AG04450 (cell line): ENCODE results near the gene KIAA1328. TPM values are rescaled to one million over a fixed set of nuclear protein-coding genes. Genes with fewer than 3 reads are reported as not detected.

Experiments
- CTCF ChIA-PET: fragments of 300-600, 350-600 bp; formaldehyde crosslinking; extraction: SDS; loops from one replicate; lab custom pipeline; 2022; ENCODE audit warnings: antibody characterized with exemption, inconsistent platforms; lab: Charles Lee
- POLR2A ChIA-PET: fragments of 350-600 bp; formaldehyde crosslinking; extraction: SDS; loops from one replicate; lab custom pipeline; 2021; ENCODE audit warnings: antibody characterized with exemption, inconsistent platforms; lab: Yijun Ruan, JAX
- DNase-seq: peaks from one replicate; pipeline ENCODE4 v3.0.0-alpha.2; 2011; ENCODE audit warnings: low read depth, low spot score
- H3K27ac ChIP-seq: one replicate; pipeline ENCODE4 v1.5.1; 2012; ENCODE audit warnings: low read depth, low read length, control low read depth
- H3K27me3 ChIP-seq: one replicate; pipeline ENCODE4 v1.6.0; 2012; ENCODE audit warnings: low read length; ENCODE audit not compliant: control insufficient read depth, insufficient read depth
- H3K4me3 ChIP-seq: 2 replicates; pipeline ENCODE4 v1.5.1; 2011; ENCODE audit warnings: mild to moderate bottlenecking, low read depth, low read length, control low read depth
- H3K9me3 ChIP-seq: 2 replicates; pipeline ENCODE4 v1.5.1; 2012; ENCODE audit warnings: low read length; ENCODE audit not compliant: control insufficient read depth, insufficient read depth
- CTCF ChIP-seq: IDR thresholded peaks from 2 replicates; pipeline ENCODE4 v1.5.1; 2011; ENCODE audit warnings: low read depth, low read length, control low read depth, inconsistent platforms
- polyA plus RNA-seq: library from polyadenylated mRNA; depleted of rRNA; stranded (reverse); fragments of >200 nt; gene quantifications from 2 replicates; pipeline ENCODE4 v1.2.3, GENCODE V29; 2011

Gene KIAA1328
- polyA plus RNA-seq, 1 experiment: 3.9 TPM

- no peak overlapping the region for H3K4me3 ChIP-seq
- H3K9me3 ChIP-seq: no peaks in the 10 kb centered on the region
- H3K27me3 ChIP-seq: no peaks in the 10 kb centered on the region
- DNase-seq: no peak
- ChIA-PET CTCF (no interaction called here), POLR2A (no interaction called here)
- no peak overlapping the region for H3K27ac ChIP-seq
- no peak for TF ChIP-seq CTCF
These were observed 124.1 kb downstream of the KIAA1328 start for GRCh38 chr18:36953047-36953446.

- H3K9me3 ChIP-seq: no peaks in the 10 kb centered on the region
- POLR2A ChIA-PET: no interaction called here
- H3K27me3 ChIP-seq: no peaks in the 10 kb centered on the region
- H3K4me3 ChIP-seq: no peak overlapping the region
- DNase-seq: no peak
- CTCF ChIA-PET: no interaction called here
- H3K27ac ChIP-seq: no peak overlapping the region
- no peak for TF ChIP-seq CTCF
These were observed 131.1 kb downstream of the KIAA1328 start for GRCh38 chr18:36960038-36960437.

- no peaks in the 10 kb centered on the region for H3K9me3 ChIP-seq
- no peak overlapping the region for H3K4me3 ChIP-seq
- no peaks in the 10 kb centered on the region for H3K27me3 ChIP-seq
- no peak for TF ChIP-seq CTCF
- no peak overlapping the region for H3K27ac ChIP-seq
- DNase-seq: no peak
- ChIA-PET POLR2A (no interaction called here), CTCF (no interaction called here)
These were observed 134.5 kb downstream of the KIAA1328 start for GRCh38 chr18:36963464-36963863.

GRCh38 chr18:36974686-36975085 is 145.8 kb downstream of the KIAA1328 start:
- Histone ChIP-seq H3K27ac (no peak overlapping the region), H3K27me3 (no peaks in the 10 kb centered on the region), H3K9me3 (no peaks in the 10 kb centered on the region; the same call in 1 of the 2 replicates), H3K4me3 (no peak overlapping the region)
- CTCF ChIA-PET: no interaction called here
- no peak for DNase-seq
- TF ChIP-seq CTCF: no peak
- POLR2A ChIA-PET: no interaction called here

GRCh38 chr18:36977121-36977520 is 148.2 kb downstream of the KIAA1328 start:
- POLR2A ChIA-PET: no interaction called here
- CTCF ChIA-PET: interaction anchor here (1.3 kb wide), 1 partner anchor 34 kb away, joined by 3 read pairs; no protein-coding TSS in a partner anchor
- H3K4me3 ChIP-seq: no peak overlapping the region

More at GRCh38 chr18:36977121-36977520, 148.2 kb downstream of the KIAA1328 start:
- TF ChIP-seq CTCF: no peak
- Histone ChIP-seq H3K27me3 (no peaks in the 10 kb centered on the region), H3K27ac (no peak overlapping the region), H3K9me3 (no peaks in the 10 kb centered on the region)
- no peak for DNase-seq
